Effector memory CD4-positive, alpha-beta T cell (primary cell): Measurements from ENCODE around the gene FBXL17.

ENCODE experiments used
- DNase-seq, 3 donors: peaks; one replicate each; pipeline ENCODE4 v3.0.0-alpha.2; 2020
- H3K27ac ChIP-seq: 2 replicates; pipeline ENCODE4 v1.7.0; 2013; ENCODE audit warnings: mild to moderate bottlenecking, low read length, moderate library complexity; ENCODE audit not compliant: insufficient read depth, poor library complexity, severe bottlenecking
- H3K27me3 ChIP-seq: replicated peaks from 2 replicates; pipeline ENCODE4 v1.7.0; 2013; ENCODE audit warnings: mild to moderate bottlenecking, low read length; ENCODE audit not compliant: insufficient read depth, control insufficient read depth, poor library complexity, severe bottlenecking
- H3K36me3 ChIP-seq: 2 replicates; pipeline ENCODE4 v1.7.0; 2013; ENCODE audit warnings: mild to moderate bottlenecking, low read length, moderate library complexity; ENCODE audit not compliant: control insufficient read depth, insufficient read depth
- H3K4me1 ChIP-seq: 2 replicates; pipeline ENCODE4 v1.7.0; 2013; ENCODE audit warnings: low read length, mild to moderate bottlenecking; ENCODE audit not compliant: control insufficient read depth, insufficient read depth, poor library complexity, severe bottlenecking
- H3K4me3 ChIP-seq: 2 replicates; pipeline ENCODE4 v1.7.0; 2013; ENCODE audit warnings: low read length, low read depth, mild to moderate bottlenecking; ENCODE audit not compliant: insufficient read depth, poor library complexity, severe bottlenecking
- H3K9me3 ChIP-seq: 2 replicates; pipeline ENCODE4 v1.7.0; 2013; ENCODE audit warnings: mild to moderate bottlenecking, low read length, moderate library complexity; ENCODE audit not compliant: control insufficient read depth

Gene FBXL17

GRCh38 chr5:107913494-107913893, 468.4 kb downstream of the FBXL17 start:
- Histone ChIP-seq H3K27ac (no peak overlapping the region), H3K36me3 (no peaks in the 10 kb centered on the region), H3K27me3 (no peaks in the 10 kb centered on the region), H3K4me1 (no peaks in the 10 kb centered on the region), H3K9me3 (no peaks in the 10 kb centered on the region), H3K4me3 (no peak overlapping the region)
- DNase-seq = no peak

GRCh38 chr5:107900721-107901120, 481.2 kb downstream of the FBXL17 start:
- no peaks in the 10 kb centered on the region for H3K36me3 ChIP-seq
- no peaks in the 10 kb centered on the region for H3K9me3 ChIP-seq
- DNase-seq = no peak
- H3K4me1 ChIP-seq = no peaks in the 10 kb centered on the region
- no peak overlapping the region for H3K4me3 ChIP-seq
- H3K27me3 ChIP-seq = no peaks in the 10 kb centered on the region
- no peak overlapping the region for H3K27ac ChIP-seq

GRCh38 chr5:107894361-107894760, 487.5 kb downstream of the FBXL17 start:
- no peak for DNase-seq
- Histone ChIP-seq H3K4me3 (no peak overlapping the region), H3K9me3 (no peaks in the 10 kb centered on the region), H3K36me3 (no peaks in the 10 kb centered on the region), H3K4me1 (no peaks in the 10 kb centered on the region), H3K27ac (no peak overlapping the region), H3K27me3 (no peaks in the 10 kb centered on the region)

GRCh38 chr5:107893642-107894041, 488.3 kb downstream of the FBXL17 start:
- no peaks in the 10 kb centered on the region for H3K4me1 ChIP-seq
- H3K27ac ChIP-seq = no peak overlapping the region
- no peaks in the 10 kb centered on the region for H3K36me3 ChIP-seq
- no peaks in the 10 kb centered on the region for H3K9me3 ChIP-seq
- DNase-seq = no peak
- H3K27me3 ChIP-seq = no peaks in the 10 kb centered on the region
- no peak overlapping the region for H3K4me3 ChIP-seq

GRCh38 chr5:107889387-107889786, 492.5 kb downstream of the FBXL17 start:
- no peaks in the 10 kb centered on the region for H3K27me3 ChIP-seq
- no peak overlapping the region for H3K27ac ChIP-seq
- H3K9me3 ChIP-seq = no peaks in the 10 kb centered on the region
- DNase-seq = no peak
- no peaks in the 10 kb centered on the region for H3K4me1 ChIP-seq
- no peaks in the 10 kb centered on the region for H3K36me3 ChIP-seq
- no peak overlapping the region for H3K4me3 ChIP-seq

GRCh38 chr5:107888541-107888940, 493.4 kb downstream of the FBXL17 start:
- Histone ChIP-seq H3K27ac (no peak overlapping the region), H3K4me3 (no peak overlapping the region), H3K36me3 (no peaks in the 10 kb centered on the region), H3K4me1 (no peaks in the 10 kb centered on the region), H3K9me3 (no peaks in the 10 kb centered on the region), H3K27me3 (no peaks in the 10 kb centered on the region)
- no peak for DNase-seq

GRCh38 chr5:107887166-107887943, 494.5 kb downstream of the FBXL17 start:
- no peaks in the 10 kb centered on the region for H3K4me1 ChIP-seq
- H3K27me3 ChIP-seq = no peaks in the 10 kb centered on the region
- H3K9me3 ChIP-seq = no peaks in the 10 kb centered on the region
- no peak overlapping the region for H3K4me3 ChIP-seq
- H3K27ac ChIP-seq = no peak overlapping the region
- DNase-seq = no peak
- H3K36me3 ChIP-seq = no peaks in the 10 kb centered on the region

GRCh38 chr5:107885601-107886000, 496.3 kb downstream of the FBXL17 start:
- no peaks in the 10 kb centered on the region for H3K4me1 ChIP-seq
- no peaks in the 10 kb centered on the region for H3K36me3 ChIP-seq
- DNase-seq = no peak
- H3K9me3 ChIP-seq = no peaks in the 10 kb centered on the region
- H3K27ac ChIP-seq = no peak overlapping the region
- H3K27me3 ChIP-seq = no peaks in the 10 kb centered on the region
- H3K4me3 ChIP-seq = no peak overlapping the region

- no peaks in the 10 kb centered on the region for H3K9me3 ChIP-seq
- no peaks in the 10 kb centered on the region for H3K36me3 ChIP-seq
- H3K4me1 ChIP-seq = no peaks in the 10 kb centered on the region
- no peaks in the 10 kb centered on the region for H3K27me3 ChIP-seq
- no peak overlapping the region for H3K27ac ChIP-seq
- DNase-seq = no peak
- H3K4me3 ChIP-seq = no peak overlapping the region
These were observed 497.0 kb downstream of the FBXL17 start for GRCh38 chr5:107884871-107885270.

GRCh38 chr5:107878661-107879060, 503.2 kb downstream of the FBXL17 start:
- no peaks in the 10 kb centered on the region for H3K4me1 ChIP-seq
- H3K36me3 ChIP-seq = no peaks in the 10 kb centered on the region
- H3K9me3 ChIP-seq = no peaks in the 10 kb centered on the region
- no peak overlapping the region for H3K27ac ChIP-seq
- H3K4me3 ChIP-seq = no peak overlapping the region
- H3K27me3 ChIP-seq = no peaks in the 10 kb centered on the region
- DNase-seq = no peak
